Putamen (tissue), 1 donor: ENCODE data around the gene AGAP1.
"Not testable (repeated sequence)": the region's sequence is repeated elsewhere in the genome, so short reads cannot be mapped to it uniquely, and the experiment has no call there.

Experiments
- DNase-seq: peaks from one replicate; pipeline ENCODE4 v3.0.0-alpha.2; 2016; ENCODE audit warnings: low spot score

The AGAP1 gene

GRCh38 chr2:236042087-236042486, 548.2 kb downstream of the AGAP1 start:
- no peak for DNase-seq

GRCh38 chr2:236044191-236044590, 550.3 kb downstream of the AGAP1 start:
- DNase-seq: no peak

- DNase-seq: peak; percentile 12
These were observed 551.7 kb downstream of the AGAP1 start for GRCh38 chr2:236045251-236046235.

- no peak for DNase-seq
These were observed 552.9 kb downstream of the AGAP1 start for GRCh38 chr2:236046715-236047114.

GRCh38 chr2:236047176-236047575, 553.3 kb downstream of the AGAP1 start:
- DNase-seq: no peak

GRCh38 chr2:236047886-236048540, 554.2 kb downstream of the AGAP1 start:
- no peak for DNase-seq

- DNase-seq: no peak
These were observed 556.1 kb downstream of the AGAP1 start for GRCh38 chr2:236049981-236050380.

- no peak for DNase-seq
These were observed 557.5 kb downstream of the AGAP1 start for GRCh38 chr2:236051351-236051750.

GRCh38 chr2:236051806-236052205, 558.0 kb downstream of the AGAP1 start:
- DNase-seq: no peak

GRCh38 chr2:236052206-236052605, 558.4 kb downstream of the AGAP1 start:
- DNase-seq: no peak

GRCh38 chr2:236052926-236053821, 559.3 kb downstream of the AGAP1 start:
- no peak for DNase-seq

GRCh38 chr2:236054125-236054524, 560.3 kb downstream of the AGAP1 start:
- DNase-seq: no peak

GRCh38 chr2:236054621-236055305, 560.9 kb downstream of the AGAP1 start:
- DNase-seq: no peak

- no peak for DNase-seq
These were observed 561.6 kb downstream of the AGAP1 start for GRCh38 chr2:236055471-236055870.

- no peak for DNase-seq
These were observed 562.3 kb downstream of the AGAP1 start for GRCh38 chr2:236056141-236056540.

- DNase-seq: no peak
These were observed 563.5 kb downstream of the AGAP1 start for GRCh38 chr2:236057375-236057774.

GRCh38 chr2:236061497-236061896, 567.7 kb downstream of the AGAP1 start:
- no peak for DNase-seq

GRCh38 chr2:236061899-236062298, 568.1 kb downstream of the AGAP1 start:
- no peak for DNase-seq

- DNase-seq: not testable (repeated sequence)
These were observed 569.0 kb downstream of the AGAP1 start for GRCh38 chr2:236062806-236063205.

- DNase-seq: no peak
These were observed 570.2 kb downstream of the AGAP1 start for GRCh38 chr2:236063994-236064393.

GRCh38 chr2:236065314-236066160, 571.7 kb downstream of the AGAP1 start:
- no peak for DNase-seq
